Fibroblast of skin of right biceps (primary cell): ENCODE measurements around the gene SYCE3.
"Not testable (repeated sequence)": the region's sequence is repeated elsewhere in the genome, so short reads cannot be mapped to it uniquely, and the experiment has no call there.

Source experiments
- DNase-seq: peaks from one replicate; pipeline ENCODE4 v3.0.0-alpha.2; 2013

The SYCE3 gene

GRCh38 chr22:50529416-50529896 lies 33.3 kb downstream of the SYCE3 start:
- DNase-seq: no peak

GRCh38 chr22:50528682-50529415 lies 33.9 kb downstream of the SYCE3 start:
- no peak for DNase-seq

- no peak for DNase-seq
Measured at GRCh38 chr22:50527921-50528681, 34.6 kb downstream of the SYCE3 start.

GRCh38 chr22:50526834-50527801 lies 35.6 kb downstream of the SYCE3 start:
- DNase-seq: no peak

GRCh38 chr22:50526108-50526833 lies 36.4 kb downstream of the SYCE3 start:
- peak; percentile 81 for DNase-seq

- no peak for DNase-seq
Measured at GRCh38 chr22:50525858-50526107, 36.9 kb downstream of the SYCE3 start.

GRCh38 chr22:50525104-50525857 lies 37.4 kb downstream of the SYCE3 start, which contains the start of gene SCO2:
TSS of gene SCO2 (minus strand) at chr22:50525598. CDS start at chr22:50524411, 1,187 bp downstream.
- DNase-seq: peak; percentile 98

- DNase-seq: no peak
Measured at GRCh38 chr22:50524676-50525103, 38.0 kb downstream of the SYCE3 start.

- DNase-seq: no peak
Measured at GRCh38 chr22:50523806-50524675, 38.7 kb downstream of the SYCE3 start.

- no peak for DNase-seq
Measured at GRCh38 chr22:50523458-50523805, 39.3 kb downstream of the SYCE3 start.

GRCh38 chr22:50522806-50523438 lies 39.8 kb downstream of the SYCE3 start:
- DNase-seq: no peak

GRCh38 chr22:50522208-50522805 lies 40.4 kb downstream of the SYCE3 start:
- no peak for DNase-seq

- DNase-seq: no peak
Measured at GRCh38 chr22:50521710-50522109, 41.0 kb downstream of the SYCE3 start.

- DNase-seq: no peak
Measured at GRCh38 chr22:50520826-50521453, 41.8 kb downstream of the SYCE3 start.

GRCh38 chr22:50520184-50520583 lies 42.5 kb downstream of the SYCE3 start:
- not testable (repeated sequence) for DNase-seq

GRCh38 chr22:50519151-50519550 lies 43.6 kb downstream of the SYCE3 start:
- no peak for DNase-seq

GRCh38 chr22:50518606-50519005 lies 44.1 kb downstream of the SYCE3 start:
- DNase-seq: no peak

GRCh38 chr22:50517495-50518260 lies 45.0 kb downstream of the SYCE3 start:
- DNase-seq: no peak
